Muscle layer of duodenum (tissue), 2 donors: Measurements from ENCODE around the gene KCNMA1.

Experiments
- H3K27ac ChIP-seq: one replicate; pipeline ENCODE4 v1.7.0; 2013; ENCODE audit warnings: mild to moderate bottlenecking, low read length
- H3K27me3 ChIP-seq: one replicate; pipeline ENCODE4 v1.7.0; 2013; ENCODE audit warnings: low read depth, mild to moderate bottlenecking, control low read depth, low read length
- H3K36me3 ChIP-seq, 2 donors: one replicate each; pipeline ENCODE4 v1.7.0; 2013; ENCODE audit warnings: low read length in 2 of 2, control low read depth in 1 of 2, mild to moderate bottlenecking in 1 of 2; ENCODE audit not compliant: insufficient read depth in 2 of 2, control insufficient read depth in 1 of 2
- H3K4me1 ChIP-seq, 2 donors: one replicate each; pipeline ENCODE4 v1.7.0; 2013; ENCODE audit warnings: low read length in 2 of 2, mild to moderate bottlenecking in 2 of 2, control low read depth in 1 of 2, moderate library complexity in 1 of 2; ENCODE audit not compliant: insufficient read depth in 2 of 2, control insufficient read depth in 1 of 2
- H3K4me3 ChIP-seq, 2 donors: one replicate each; pipeline ENCODE4 v1.7.0; 2013; ENCODE audit warnings: low read length in 2 of 2, low read depth in 1 of 2, mild to moderate bottlenecking in 1 of 2
- H3K9me3 ChIP-seq, 2 donors: one replicate each; pipeline ENCODE4 v1.7.0; 2013; ENCODE audit warnings: low read length in 2 of 2, control low read depth in 1 of 2, mild to moderate bottlenecking in 1 of 2; ENCODE audit not compliant: control insufficient read depth in 1 of 2
- donor health status: healthy.

The KCNMA1 gene

GRCh38 chr10:77001206-77001605 is 636.4 kb downstream of the KCNMA1 start:
- Histone ChIP-seq H3K4me3 (no peak overlapping the region), H3K27ac (no peak overlapping the region), H3K4me1 (peaks cover 0 to 15% of the 10 kb centered on the region in 2 donors), H3K9me3 (no peaks in the 10 kb centered on the region), H3K27me3 (no peaks in the 10 kb centered on the region), H3K36me3 (no peaks in the 10 kb centered on the region)

GRCh38 chr10:76998451-76998850 is 639.2 kb downstream of the KCNMA1 start:
- Histone ChIP-seq H3K36me3 (no peaks in the 10 kb centered on the region), H3K27me3 (no peaks in the 10 kb centered on the region), H3K4me3 (no peak overlapping the region), H3K9me3 (no peaks in the 10 kb centered on the region), H3K27ac (no peak overlapping the region), H3K4me1 (no peaks in the 10 kb centered on the region)

GRCh38 chr10:76997631-76998030 is 640.0 kb downstream of the KCNMA1 start:
- no peaks in the 10 kb centered on the region for H3K4me1 ChIP-seq
- no peak overlapping the region for H3K27ac ChIP-seq
- no peaks in the 10 kb centered on the region for H3K27me3 ChIP-seq
- H3K36me3 ChIP-seq = no peaks in the 10 kb centered on the region
- no peak overlapping the region for H3K4me3 ChIP-seq
- no peaks in the 10 kb centered on the region for H3K9me3 ChIP-seq

- no peak overlapping the region for H3K4me3 ChIP-seq
- peaks cover 0 to 22% of the 10 kb centered on the region in 2 donors for H3K4me1 ChIP-seq
- no peaks in the 10 kb centered on the region for H3K36me3 ChIP-seq
- H3K27me3 ChIP-seq = no peaks in the 10 kb centered on the region
- no peaks in the 10 kb centered on the region for H3K9me3 ChIP-seq
- no peak overlapping the region for H3K27ac ChIP-seq
Measured at GRCh38 chr10:76995023-76995422, 642.6 kb downstream of the KCNMA1 start.

- no peaks in the 10 kb centered on the region for H3K36me3 ChIP-seq
- no peak overlapping the region for H3K27ac ChIP-seq
- H3K27me3 ChIP-seq = no peaks in the 10 kb centered on the region
- H3K4me3 ChIP-seq = no peak overlapping the region
- peaks cover 0 to 22% of the 10 kb centered on the region in 2 donors for H3K4me1 ChIP-seq
- no peaks in the 10 kb centered on the region for H3K9me3 ChIP-seq
Measured at GRCh38 chr10:76993213-76993612, 644.4 kb downstream of the KCNMA1 start.

GRCh38 chr10:76992467-76992866 is 645.1 kb downstream of the KCNMA1 start:
- Histone ChIP-seq H3K27me3 (no peaks in the 10 kb centered on the region), H3K9me3 (no peaks in the 10 kb centered on the region), H3K27ac (no peak overlapping the region), H3K4me1 (peaks cover 0 to 22% of the 10 kb centered on the region in 2 donors), H3K36me3 (no peaks in the 10 kb centered on the region), H3K4me3 (no peak overlapping the region)

GRCh38 chr10:76991621-76992020 is 646.0 kb downstream of the KCNMA1 start:
- no peaks in the 10 kb centered on the region for H3K27me3 ChIP-seq
- no peaks in the 10 kb centered on the region for H3K36me3 ChIP-seq
- peaks cover 0 to 22% of the 10 kb centered on the region in 2 donors for H3K4me1 ChIP-seq
- no peak overlapping the region for H3K4me3 ChIP-seq
- no peak overlapping the region for H3K27ac ChIP-seq
- no peaks in the 10 kb centered on the region for H3K9me3 ChIP-seq

GRCh38 chr10:76990561-76990960 is 647.0 kb downstream of the KCNMA1 start:
- H3K4me1 ChIP-seq = peaks cover 0 to 22% of the 10 kb centered on the region in 2 donors
- no peaks in the 10 kb centered on the region for H3K36me3 ChIP-seq
- H3K4me3 ChIP-seq = no peak overlapping the region
- no peaks in the 10 kb centered on the region for H3K9me3 ChIP-seq
- H3K27ac ChIP-seq = no peak overlapping the region
- no peaks in the 10 kb centered on the region for H3K27me3 ChIP-seq

- Histone ChIP-seq H3K27me3 (no peaks in the 10 kb centered on the region), H3K9me3 (no peaks in the 10 kb centered on the region), H3K4me1 (peaks cover 0 to 15% of the 10 kb centered on the region in 2 donors), H3K4me3 (no peak overlapping the region), H3K27ac (no peak overlapping the region), H3K36me3 (no peaks in the 10 kb centered on the region)
Measured at GRCh38 chr10:76984559-76985443, 652.8 kb downstream of the KCNMA1 start.

GRCh38 chr10:76983624-76984023 is 654.0 kb downstream of the KCNMA1 start:
- H3K4me3 ChIP-seq = no peak overlapping the region
- H3K27me3 ChIP-seq = no peaks in the 10 kb centered on the region
- no peaks in the 10 kb centered on the region for H3K9me3 ChIP-seq
- peaks cover 0 to 15% of the 10 kb centered on the region in 2 donors for H3K4me1 ChIP-seq
- no peaks in the 10 kb centered on the region for H3K36me3 ChIP-seq
- no peak overlapping the region for H3K27ac ChIP-seq

- no peaks in the 10 kb centered on the region for H3K36me3 ChIP-seq
- H3K4me3 ChIP-seq = no peak overlapping the region
- no peaks in the 10 kb centered on the region for H3K9me3 ChIP-seq
- peaks cover 0 to 15% of the 10 kb centered on the region in 2 donors for H3K4me1 ChIP-seq
- H3K27me3 ChIP-seq = no peaks in the 10 kb centered on the region
- no peak overlapping the region for H3K27ac ChIP-seq
Measured at GRCh38 chr10:76982671-76983070, 654.9 kb downstream of the KCNMA1 start.

- H3K36me3 ChIP-seq = no peaks in the 10 kb centered on the region
Measured at GRCh38 chr10:76981251-76981650, 656.4 kb downstream of the KCNMA1 start.

More at GRCh38 chr10:76981251-76981650, 656.4 kb downstream of the KCNMA1 start:
- no peaks in the 10 kb centered on the region for H3K9me3 ChIP-seq
- H3K27me3 ChIP-seq = no peaks in the 10 kb centered on the region
- no peak overlapping the region for H3K27ac ChIP-seq
- H3K4me1 ChIP-seq = peaks cover 0 to 15% of the 10 kb centered on the region in 2 donors
- no peak overlapping the region for H3K4me3 ChIP-seq
